Type B pancreatic cell (in vitro differentiated cells): ENCODE measurements around the gene DGKI. TPM values are rescaled to one million over a fixed set of nuclear protein-coding genes. Genes with fewer than 3 reads are reported as not detected.

Experiments used
- DNase-seq: peaks from one replicate; pipeline ENCODE4 v3.0.0; 2021; ENCODE audit warnings: mixed read lengths; ENCODE audit not compliant: unreplicated experiment; ENCODE audit errors: extremely low spot score
- H3K27ac Mint-ChIP-seq: 2 replicates; pipeline ENCODE4 v1.8.0; 2021; ENCODE audit warnings: mild to moderate bottlenecking, mixed read lengths
- H3K27me3 Mint-ChIP-seq: 2 replicates; pipeline ENCODE4 v1.8.0; 2021; ENCODE audit warnings: mixed read lengths
- H3K36me3 Mint-ChIP-seq: 2 replicates; pipeline ENCODE4 v1.8.0; 2021; ENCODE audit warnings: mixed read lengths
- H3K4me1 Mint-ChIP-seq: one replicate; pipeline ENCODE4 v1.8.0; 2021; ENCODE audit warnings: mixed read lengths; ENCODE audit not compliant: unreplicated experiment
- H3K4me3 Mint-ChIP-seq: 2 replicates; pipeline ENCODE4 v1.8.0; 2021; ENCODE audit warnings: mild to moderate bottlenecking, mixed read lengths
- H3K9me3 Mint-ChIP-seq: 2 replicates; pipeline ENCODE4 v1.8.0; 2021; ENCODE audit warnings: mixed read lengths
- CTCF ChIP-seq: fragments of 200-600 bp; sonication (generic); conservative IDR thresholded peaks from 2 replicates; pipeline ENCODE4 v1.5.0; 2021; ENCODE audit warnings: antibody characterized with exemption, mild to moderate bottlenecking
- total RNA-seq: library from RNA; stranded (reverse); gene quantifications from 2 replicates; pipeline ENCODE4 v1.2.1, GENCODE V29; 2021; ENCODE audit warnings: low replicate concordance

Gene DGKI
- total RNA-seq, 1 donor from 2014 or later, result 2.8 TPM

DNA sequence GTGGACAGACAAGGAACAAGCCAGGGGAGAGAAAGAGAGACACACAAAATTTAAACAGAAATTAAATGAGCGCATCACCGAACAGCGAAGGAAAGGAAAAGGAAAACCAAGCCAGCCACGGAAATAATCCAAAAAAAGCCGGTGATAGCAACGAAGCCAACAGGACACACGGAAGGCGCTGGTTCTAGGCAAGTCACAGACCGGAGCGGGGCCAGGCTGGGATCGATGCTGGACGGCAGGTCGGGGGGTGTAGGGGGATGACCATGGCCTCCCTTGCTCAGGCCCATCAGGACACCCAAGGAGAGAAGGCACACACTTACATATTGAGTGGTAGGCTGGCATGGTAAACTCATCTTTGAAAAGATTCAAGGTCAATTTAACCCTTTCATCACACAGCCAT, 300.8 kb downstream of the DGKI start:
- no peaks in the 10 kb centered on the region for H3K4me1 Mint-ChIP-seq
- TF ChIP-seq CTCF, result no peak
- peaks cover 9% of the 10 kb centered on the region for H3K27me3 Mint-ChIP-seq

DNA sequence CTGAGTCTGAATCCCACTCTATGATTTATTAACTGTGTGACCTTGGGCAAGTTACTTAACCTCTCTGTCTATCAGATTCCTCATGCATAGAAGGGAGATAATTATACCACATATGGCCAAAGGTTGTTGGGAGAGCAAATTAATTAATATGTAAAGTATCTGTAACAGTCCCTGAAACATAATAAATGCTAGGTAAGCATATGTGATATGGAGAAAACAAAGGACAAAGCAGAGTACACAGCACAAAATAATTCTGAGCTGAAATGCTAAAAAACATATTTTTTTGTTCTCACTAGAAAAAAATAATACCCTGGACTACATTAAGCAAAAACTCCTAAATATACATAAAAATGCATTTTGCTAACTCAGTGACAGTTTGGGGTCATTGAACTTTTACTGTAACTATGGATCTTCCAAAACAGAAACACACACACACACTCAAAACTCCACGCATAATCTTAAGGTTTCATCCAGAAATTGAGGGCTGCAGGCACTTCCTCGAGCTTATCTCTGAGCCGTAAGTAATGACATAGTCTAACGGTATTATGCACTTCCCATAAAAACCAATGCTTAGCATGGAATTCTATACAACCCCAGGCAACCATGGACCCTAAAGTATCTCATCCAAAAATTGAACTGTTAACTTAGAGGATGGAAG, 301.6 kb downstream of the DGKI start:
- no peak for TF ChIP-seq CTCF
- Mint-ChIP-seq H3K4me3 (no peak overlapping the region), H3K9me3 (peaks cover under 1% of the 10 kb centered on the region), H3K27ac (no peak overlapping the region), H3K27me3 (peaks cover 9% of the 10 kb centered on the region), H3K4me1 (no peaks in the 10 kb centered on the region), H3K36me3 (no peaks in the 10 kb centered on the region)
- DNase-seq, result no peak

More for the DNA sequence above, 300.8 kb downstream of the DGKI start:
- Mint-ChIP-seq H3K4me3 (no peak overlapping the region), H3K27ac (no peak overlapping the region), H3K36me3 (no peaks in the 10 kb centered on the region), H3K9me3 (no peaks in the 10 kb centered on the region)
- no peak for DNase-seq

DNA sequence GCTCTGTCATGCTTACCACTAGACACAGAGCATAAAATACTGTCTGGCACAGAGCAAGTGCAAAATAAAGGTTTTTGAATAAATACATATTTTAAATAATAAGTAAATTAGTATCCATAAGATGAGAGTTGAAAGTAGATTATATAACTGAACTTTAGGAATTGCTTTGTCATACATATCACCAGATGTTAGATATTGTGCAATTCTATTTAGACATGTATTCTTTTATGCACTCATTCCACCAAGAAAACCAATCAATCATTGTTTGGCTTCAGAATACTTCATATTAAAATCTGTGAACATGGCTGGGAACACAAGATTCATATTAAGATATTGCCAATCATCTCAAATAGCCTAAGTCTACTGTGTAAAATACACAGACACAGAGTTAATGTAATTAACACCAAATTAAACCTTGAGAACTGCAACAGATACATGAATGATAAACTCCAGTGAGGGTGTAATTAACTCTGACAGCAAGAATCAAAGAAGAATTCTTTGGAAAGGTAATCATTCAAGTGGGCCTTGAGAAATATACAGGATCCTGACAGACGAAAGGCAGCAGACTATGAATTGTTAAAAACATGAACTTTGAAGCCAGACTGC, 302.2 kb downstream of the DGKI start:
- H3K4me3 Mint-ChIP-seq, result no peak overlapping the region
- H3K9me3 Mint-ChIP-seq, result peaks cover 6% of the 10 kb centered on the region
- H3K27me3 Mint-ChIP-seq, result peaks cover 9% of the 10 kb centered on the region
- TF ChIP-seq CTCF, result no peak
- H3K36me3 Mint-ChIP-seq, result no peaks in the 10 kb centered on the region
- no peak overlapping the region for H3K27ac Mint-ChIP-seq
- H3K4me1 Mint-ChIP-seq, result no peaks in the 10 kb centered on the region
- DNase-seq, result no peak

GRCh38 chr7:137539111-137539715, 307.6 kb downstream of the DGKI start:
- H3K27ac Mint-ChIP-seq, result no peak overlapping the region
- no peak for DNase-seq
- H3K4me1 Mint-ChIP-seq, result no peaks in the 10 kb centered on the region
- peaks cover 10% of the 10 kb centered on the region for H3K9me3 Mint-ChIP-seq
- H3K4me3 Mint-ChIP-seq, result no peak overlapping the region
- no peaks in the 10 kb centered on the region for H3K36me3 Mint-ChIP-seq
- no peaks in the 10 kb centered on the region for H3K27me3 Mint-ChIP-seq
- no peak for TF ChIP-seq CTCF

DNA sequence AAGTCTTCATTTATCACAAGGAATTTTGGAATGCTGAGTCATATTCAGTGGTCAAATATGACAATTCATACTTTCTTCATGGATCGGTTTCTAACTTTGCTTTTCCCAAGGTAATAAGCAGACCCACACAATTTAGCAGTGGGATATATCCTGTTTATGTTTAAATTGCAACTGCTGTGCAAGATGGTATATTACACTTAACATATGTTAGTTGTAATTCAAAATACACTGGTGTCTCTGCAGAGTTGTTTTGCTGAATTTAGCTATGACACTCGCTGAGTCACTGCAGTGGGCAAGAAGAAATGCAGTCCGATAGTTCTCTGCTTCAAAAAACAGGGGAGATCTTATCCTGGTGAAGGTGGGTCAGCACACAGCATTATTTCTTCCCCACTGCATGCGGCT, 308.4 kb downstream of the DGKI start:
- no peaks in the 10 kb centered on the region for H3K27me3 Mint-ChIP-seq
- no peaks in the 10 kb centered on the region for H3K36me3 Mint-ChIP-seq
- DNase-seq, result no peak
- no peak overlapping the region for H3K27ac Mint-ChIP-seq
- peaks cover 10% of the 10 kb centered on the region for H3K9me3 Mint-ChIP-seq
- TF ChIP-seq CTCF, result no peak
- no peaks in the 10 kb centered on the region for H3K4me1 Mint-ChIP-seq
- H3K4me3 Mint-ChIP-seq, result no peak overlapping the region
